C4-2B (cell line): ENCODE results near the gene TCFL5.

Source experiments
- H3K27ac ChIP-seq: fragments of 450-650 bp; 2 replicates; pipeline ENCODE4 v1.5.1; 2017
- CTCF ChIP-seq: fragments of 450-650 bp; conservative IDR thresholded peaks from 2 replicates; pipeline ENCODE4 v1.5.1; 2017; ENCODE audit warnings: mild to moderate bottlenecking
- ZFX ChIP-seq: fragments of 450-650 bp; IDR thresholded peaks from 2 replicates; pipeline ENCODE4 v1.6.1; 2017

Gene TCFL5

GRCh38 chr20:62872184-62872847 is 10.7 kb upstream of the TCFL5 start:
- no peak overlapping the region for H3K27ac ChIP-seq
- no peak for TF ChIP-seq ZFX
- TF ChIP-seq CTCF = no peak

GRCh38 chr20:62864207-62864606 is 2.6 kb upstream of the TCFL5 start:
- no peak for TF ChIP-seq ZFX
- TF ChIP-seq CTCF = no peak
- no peak overlapping the region for H3K27ac ChIP-seq

GRCh38 chr20:62860924-62861691 is 514 bp downstream of the TCFL5 start:
- TF ChIP-seq CTCF = no peak
- TF ChIP-seq ZFX = peak; percentile 49; the same call in 1 of the 2 replicates
- H3K27ac ChIP-seq = peak overlapping the region; percentile 56

- peak overlapping the region; percentile 56 for H3K27ac ChIP-seq
Measured at GRCh38 chr20:62860391-62860923, 1.2 kb downstream of the TCFL5 start.

GRCh38 chr20:62859721-62860120 is 1.9 kb downstream of the TCFL5 start:
- TF ChIP-seq CTCF = no peak
- H3K27ac ChIP-seq = no peak overlapping the region

More at GRCh38 chr20:62860391-62860923, 1.2 kb downstream of the TCFL5 start:
- no peak for TF ChIP-seq CTCF
- no peak for TF ChIP-seq ZFX

- TF ChIP-seq ZFX (no peak), CTCF (no peak)
- no peak overlapping the region for H3K27ac ChIP-seq
Measured at GRCh38 chr20:62858058-62858830, 3.4 kb downstream of the TCFL5 start.
